ENCODE data around the gene MYOCD. TPM values are rescaled to one million over a fixed set of nuclear protein-coding genes. Genes with fewer than 3 reads are reported as not detected.
"Not testable (repeated sequence)": the region's sequence is repeated elsewhere in the genome, so short reads cannot be mapped to it uniquely, and the experiment has no call there.

The MYOCD gene
- total RNA-seq, 1 experiment from 2014 or later, result 2.6 TPM

DNA sequence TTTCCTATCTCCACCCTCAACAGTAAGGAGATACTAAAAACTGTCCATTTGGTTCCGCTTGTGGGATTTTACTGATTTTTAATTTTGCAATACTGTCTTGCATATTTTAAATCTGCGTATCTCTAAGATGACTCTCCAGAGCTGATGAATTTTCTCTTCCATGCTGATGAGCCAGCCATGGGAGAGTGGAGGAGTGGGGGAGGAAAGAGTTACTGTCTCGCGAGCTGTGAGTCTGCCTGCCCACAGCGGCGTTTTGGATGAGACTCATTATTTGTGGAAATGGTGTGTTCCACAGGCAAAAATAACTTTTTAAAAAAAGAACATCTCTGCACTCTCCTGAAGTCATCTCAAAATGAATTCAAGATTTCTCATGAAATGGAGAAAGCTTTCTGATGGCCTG, 34.6 kb upstream of the MYOCD start:
- H3K27me3 Mint-ChIP-seq (ENCODE audit: insufficient read depth, unreplicated experiment), result no peaks in the 10 kb centered on the region
- H3K27ac Mint-ChIP-seq (ENCODE audit: unreplicated experiment), result no peak overlapping the region
- no peaks in the 10 kb centered on the region for H3K9me3 Mint-ChIP-seq (ENCODE audit: unreplicated experiment)
- POLR2A ChIA-PET, result no interaction called here
- CTCF ChIA-PET, result no interaction called here
- H3K4me3 Mint-ChIP-seq (ENCODE audit: unreplicated experiment), result no peak overlapping the region
- intact Hi-C loops (cut with micrococcal nuclease; ENCODE audit: unreplicated experiment), result no loop called here
- H3K9me3 ChIP-seq, result no peaks in the 10 kb centered on the region
- no peaks in the 10 kb centered on the region for H3K27me3 ChIP-seq (replicated peaks; ENCODE audit: control insufficient read depth, insufficient read depth, low read length)
- no peaks in the 10 kb centered on the region for H3K36me3 ChIP-seq (ENCODE audit: control insufficient read depth, insufficient read depth, low read length)
- no TSS peak for BruUV-seq (replicated peaks)
- no peaks in the 10 kb centered on the region for H3K36me3 Mint-ChIP-seq (ENCODE audit: insufficient read depth, unreplicated experiment)
- no peaks in the 10 kb centered on the region for H3K4me1 Mint-ChIP-seq (ENCODE audit: low read depth, unreplicated experiment)
- DNase-seq, result no peak
- H3K4me1 ChIP-seq, result no peaks in the 10 kb centered on the region
- H3K4me3 ChIP-seq (ENCODE audit: low read depth, low read length), result no peak overlapping the region
- TF ChIP-seq, protein P1, sequence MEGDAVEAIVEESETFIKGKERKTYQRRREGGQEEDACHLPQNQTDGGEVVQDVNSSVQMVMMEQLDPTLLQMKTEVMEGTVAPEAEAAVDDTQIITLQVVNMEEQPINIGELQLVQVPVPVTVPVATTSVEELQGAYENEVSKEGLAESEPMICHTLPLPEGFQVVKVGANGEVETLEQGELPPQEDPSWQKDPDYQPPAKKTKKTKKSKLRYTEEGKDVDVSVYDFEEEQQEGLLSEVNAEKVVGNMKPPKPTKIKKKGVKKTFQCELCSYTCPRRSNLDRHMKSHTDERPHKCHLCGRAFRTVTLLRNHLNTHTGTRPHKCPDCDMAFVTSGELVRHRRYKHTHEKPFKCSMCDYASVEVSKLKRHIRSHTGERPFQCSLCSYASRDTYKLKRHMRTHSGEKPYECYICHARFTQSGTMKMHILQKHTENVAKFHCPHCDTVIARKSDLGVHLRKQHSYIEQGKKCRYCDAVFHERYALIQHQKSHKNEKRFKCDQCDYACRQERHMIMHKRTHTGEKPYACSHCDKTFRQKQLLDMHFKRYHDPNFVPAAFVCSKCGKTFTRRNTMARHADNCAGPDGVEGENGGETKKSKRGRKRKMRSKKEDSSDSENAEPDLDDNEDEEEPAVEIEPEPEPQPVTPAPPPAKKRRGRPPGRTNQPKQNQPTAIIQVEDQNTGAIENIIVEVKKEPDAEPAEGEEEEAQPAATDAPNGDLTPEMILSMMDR (IDR thresholded peaks at IDR 0.05; ENCODE audit: insufficient read depth in 1 of 2, low read depth in 1 of 2, low read length in 1 of 2, severe bottlenecking in 1 of 2, unreplicated experiment in 1 of 2), result no peak

DNA sequence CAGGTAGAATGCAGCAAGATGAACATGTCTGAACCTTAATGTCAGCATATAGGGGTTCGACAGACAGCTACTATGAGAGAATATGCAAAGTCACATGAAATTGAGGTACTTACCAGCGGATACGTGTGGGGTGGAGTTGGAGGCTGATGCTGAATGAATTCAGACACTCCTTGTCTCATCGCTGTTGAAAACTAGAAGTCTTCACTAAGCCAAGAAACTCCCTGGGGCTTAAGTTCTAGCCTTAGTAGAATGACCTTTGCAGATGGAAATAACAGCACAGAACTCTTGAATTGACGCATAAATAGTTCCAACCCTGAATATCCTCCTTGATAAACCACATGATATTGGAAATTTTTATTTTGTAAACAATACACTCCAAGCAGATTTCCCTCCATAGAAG, 32.9 kb upstream of the MYOCD start:
- Histone ChIP-seq H3K4me1 (no peaks in the 10 kb centered on the region), H3K36me3 (ENCODE audit: control insufficient read depth, insufficient read depth, low read length) (no peaks in the 10 kb centered on the region), H3K4me3 (ENCODE audit: low read depth, low read length) (no peak overlapping the region), H3K9me3 (no peaks in the 10 kb centered on the region), H3K27me3 (replicated peaks; ENCODE audit: control insufficient read depth, insufficient read depth, low read length) (no peaks in the 10 kb centered on the region)
- no peak for DNase-seq
- TF ChIP-seq, protein P1 (IDR thresholded peaks at IDR 0.05; ENCODE audit: insufficient read depth in 1 of 2, low read depth in 1 of 2, low read length in 1 of 2, severe bottlenecking in 1 of 2, unreplicated experiment in 1 of 2), result no peak
- ChIA-PET POLR2A (no interaction called here), CTCF (no interaction called here)
- BruUV-seq (replicated peaks), result no TSS peak
- intact Hi-C loops (cut with micrococcal nuclease; ENCODE audit: unreplicated experiment), result no loop called here
- Mint-ChIP-seq H3K4me3 (ENCODE audit: unreplicated experiment) (no peak overlapping the region), H3K27ac (ENCODE audit: unreplicated experiment) (no peak overlapping the region), H3K4me1 (ENCODE audit: low read depth, unreplicated experiment) (no peaks in the 10 kb centered on the region), H3K27me3 (ENCODE audit: insufficient read depth, unreplicated experiment) (no peaks in the 10 kb centered on the region), H3K36me3 (ENCODE audit: insufficient read depth, unreplicated experiment) (no peaks in the 10 kb centered on the region), H3K9me3 (ENCODE audit: unreplicated experiment) (peaks cover 9% of the 10 kb centered on the region)

DNA sequence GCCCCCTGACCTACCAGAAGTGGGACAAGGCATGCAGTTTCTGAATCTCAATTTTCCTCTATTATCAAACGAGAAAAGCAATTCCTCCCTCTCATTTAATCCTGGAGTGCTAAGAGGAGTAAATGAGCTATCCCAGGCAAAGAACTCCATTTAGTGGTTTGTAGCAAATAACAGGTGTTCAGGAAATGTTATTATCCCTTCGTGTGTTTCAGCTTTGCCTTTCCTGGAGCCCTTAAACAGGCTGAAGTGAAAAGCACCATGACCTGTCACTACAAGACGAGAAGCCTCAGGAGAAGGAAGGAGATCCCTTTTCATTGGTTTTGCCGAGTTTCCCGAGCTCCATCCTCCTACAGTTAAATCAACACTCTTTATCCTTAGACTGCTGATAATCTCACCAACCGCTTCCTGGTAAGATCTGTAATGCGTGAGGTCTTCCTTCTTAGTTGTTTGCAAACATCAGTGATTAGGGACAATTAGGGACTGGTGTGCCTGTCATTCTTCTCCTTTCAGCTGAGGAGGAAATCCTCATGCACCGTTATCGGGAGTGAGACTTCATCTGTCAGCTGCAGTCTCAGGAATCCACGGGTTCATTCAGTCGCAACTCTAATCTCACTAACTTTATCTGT, 30.8 kb upstream of the MYOCD start:
- H3K4me3 Mint-ChIP-seq (ENCODE audit: unreplicated experiment), result no peak overlapping the region
- BruUV-seq (replicated peaks), result no TSS peak
- no peaks in the 10 kb centered on the region for H3K27me3 ChIP-seq (replicated peaks; ENCODE audit: control insufficient read depth, insufficient read depth, low read length)
- no peaks in the 10 kb centered on the region for H3K4me1 Mint-ChIP-seq (ENCODE audit: low read depth, unreplicated experiment)
- no peaks in the 10 kb centered on the region for H3K4me1 ChIP-seq
- H3K36me3 Mint-ChIP-seq (ENCODE audit: insufficient read depth, unreplicated experiment), result no peaks in the 10 kb centered on the region
- H3K27ac Mint-ChIP-seq (ENCODE audit: unreplicated experiment), result no peak overlapping the region
- H3K9me3 Mint-ChIP-seq (ENCODE audit: unreplicated experiment), result peaks cover 9% of the 10 kb centered on the region
- ChIA-PET CTCF (no interaction called here), POLR2A (no interaction called here)
- no peaks in the 10 kb centered on the region for H3K27me3 Mint-ChIP-seq (ENCODE audit: insufficient read depth, unreplicated experiment)
- DNase-seq, result no peak
- H3K36me3 ChIP-seq (ENCODE audit: control insufficient read depth, insufficient read depth, low read length), result no peaks in the 10 kb centered on the region
- intact Hi-C loops (cut with micrococcal nuclease; ENCODE audit: unreplicated experiment), result no loop called here
- no peak overlapping the region for H3K4me3 ChIP-seq (ENCODE audit: low read depth, low read length)
- TF ChIP-seq, protein P1 (IDR thresholded peaks at IDR 0.05; ENCODE audit: insufficient read depth in 1 of 2, low read depth in 1 of 2, low read length in 1 of 2, severe bottlenecking in 1 of 2, unreplicated experiment in 1 of 2), result no peak
- H3K9me3 ChIP-seq, result no peaks in the 10 kb centered on the region

DNA sequence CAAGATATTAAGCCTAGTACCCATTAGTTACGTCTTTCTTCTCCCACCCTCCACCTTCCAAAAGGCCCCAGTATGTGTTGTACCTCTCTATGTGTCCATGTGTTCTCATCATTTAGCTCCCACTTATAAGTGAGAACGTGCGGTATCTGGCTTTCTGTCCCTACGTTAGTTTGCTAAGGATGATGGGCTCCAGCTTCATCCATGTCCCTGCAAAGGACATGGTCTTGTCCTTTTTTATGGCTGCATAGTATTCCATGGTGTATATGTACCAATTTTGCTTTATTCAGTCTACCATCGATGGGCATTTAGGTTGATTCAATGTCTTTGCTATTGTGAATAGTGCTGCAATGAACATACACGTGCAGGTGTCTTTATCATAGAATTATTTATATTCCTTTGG, 29.7 kb upstream of the MYOCD start:
- CTCF ChIA-PET; H3K27ac Mint-ChIP-seq (ENCODE audit: unreplicated experiment): not testable (repeated sequence)

More for the DNA sequence above, 29.7 kb upstream of the MYOCD start:
- intact Hi-C loops (cut with micrococcal nuclease; ENCODE audit: unreplicated experiment); H3K4me3 ChIP-seq (ENCODE audit: low read depth, low read length); POLR2A ChIA-PET; H3K4me3 Mint-ChIP-seq (ENCODE audit: unreplicated experiment); H3K27me3 ChIP-seq (replicated peaks; ENCODE audit: control insufficient read depth, insufficient read depth, low read length); H3K36me3 ChIP-seq (ENCODE audit: control insufficient read depth, insufficient read depth, low read length); H3K9me3 ChIP-seq; DNase-seq; H3K4me1 ChIP-seq; H3K36me3 Mint-ChIP-seq (ENCODE audit: insufficient read depth, unreplicated experiment); H3K9me3 Mint-ChIP-seq (ENCODE audit: unreplicated experiment); H3K27me3 Mint-ChIP-seq (ENCODE audit: insufficient read depth, unreplicated experiment); BruUV-seq (replicated peaks); H3K4me1 Mint-ChIP-seq (ENCODE audit: low read depth, unreplicated experiment): not testable (repeated sequence)
